GM12891 (cell line): ENCODE results near the gene NINJ2.

ENCODE experiments used
- POLR2A ChIP-seq: IDR thresholded peaks from 2 replicates; pipeline ENCODE4 v1.6.1; 2011; ENCODE audit warnings: low read depth, low read length, control low read depth
- POLR2AphosphoS5 ChIP-seq: IDR thresholded peaks from 2 replicates; pipeline ENCODE4 v1.6.1; 2011; ENCODE audit warnings: low read depth, low read length, control low read depth
- POU2F2 ChIP-seq: IDR thresholded peaks from 2 replicates; pipeline ENCODE4 v1.6.1; 2011; ENCODE audit warnings: low read depth, mild to moderate bottlenecking, control low read depth, low read length, moderate library complexity
- SPI1 ChIP-seq: IDR thresholded peaks from 2 replicates; pipeline ENCODE4 v1.6.1; 2011; ENCODE audit warnings: low read depth, low read length, control low read depth
- TAF1 ChIP-seq: IDR thresholded peaks from 2 replicates; pipeline ENCODE4 v1.6.1; 2011; ENCODE audit warnings: low read depth, low read length, control low read depth

DNA sequence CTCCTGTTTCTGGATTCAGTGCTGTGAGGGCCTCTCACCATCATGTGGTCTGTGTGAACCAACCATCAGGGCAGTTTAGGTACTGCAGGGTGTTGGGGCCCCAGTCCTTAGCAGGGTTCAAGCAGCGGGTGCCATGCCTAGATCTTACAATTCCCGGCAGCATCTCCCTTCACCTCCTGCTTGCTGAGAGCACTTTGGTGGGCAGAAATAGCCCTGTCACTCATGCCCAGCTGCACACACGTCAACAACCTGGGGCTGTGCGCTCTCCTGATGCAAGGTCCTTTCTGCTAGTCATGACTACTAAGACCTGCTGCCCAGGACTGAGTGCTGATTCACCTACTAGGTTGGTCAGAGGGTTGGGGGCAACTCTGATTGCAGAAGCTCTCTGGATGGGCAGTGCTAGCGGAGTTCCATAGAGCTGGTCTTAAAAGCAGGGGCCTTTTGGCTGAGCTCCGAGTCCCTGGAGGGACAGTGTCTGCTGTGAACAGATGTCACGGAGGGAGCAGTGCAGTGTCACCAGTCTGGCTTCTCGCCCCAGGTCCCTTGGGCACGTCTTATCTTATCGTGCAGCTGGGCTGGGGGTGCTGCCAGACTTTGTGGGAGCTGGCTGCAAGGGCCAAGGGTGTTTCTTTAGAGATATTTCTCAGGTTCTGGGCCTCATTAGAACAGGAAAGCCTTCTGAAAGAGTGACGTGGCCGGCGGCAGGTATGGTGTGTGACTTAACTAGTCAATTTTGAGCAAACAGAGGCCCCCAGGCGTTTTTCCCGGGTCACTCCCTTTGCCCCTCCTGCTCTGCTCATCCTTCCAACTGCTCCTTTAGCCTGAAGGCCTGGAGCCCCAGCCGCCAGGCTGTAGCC, 71.8 kb downstream of the NINJ2 start:
- TF ChIP-seq POLR2AphosphoS5 (no peak), POLR2A (no peak), TAF1 (no peak), SPI1 (no peak), POU2F2 (no peak)
